ENCODE measurements around the gene HIVEP1.

DNA sequence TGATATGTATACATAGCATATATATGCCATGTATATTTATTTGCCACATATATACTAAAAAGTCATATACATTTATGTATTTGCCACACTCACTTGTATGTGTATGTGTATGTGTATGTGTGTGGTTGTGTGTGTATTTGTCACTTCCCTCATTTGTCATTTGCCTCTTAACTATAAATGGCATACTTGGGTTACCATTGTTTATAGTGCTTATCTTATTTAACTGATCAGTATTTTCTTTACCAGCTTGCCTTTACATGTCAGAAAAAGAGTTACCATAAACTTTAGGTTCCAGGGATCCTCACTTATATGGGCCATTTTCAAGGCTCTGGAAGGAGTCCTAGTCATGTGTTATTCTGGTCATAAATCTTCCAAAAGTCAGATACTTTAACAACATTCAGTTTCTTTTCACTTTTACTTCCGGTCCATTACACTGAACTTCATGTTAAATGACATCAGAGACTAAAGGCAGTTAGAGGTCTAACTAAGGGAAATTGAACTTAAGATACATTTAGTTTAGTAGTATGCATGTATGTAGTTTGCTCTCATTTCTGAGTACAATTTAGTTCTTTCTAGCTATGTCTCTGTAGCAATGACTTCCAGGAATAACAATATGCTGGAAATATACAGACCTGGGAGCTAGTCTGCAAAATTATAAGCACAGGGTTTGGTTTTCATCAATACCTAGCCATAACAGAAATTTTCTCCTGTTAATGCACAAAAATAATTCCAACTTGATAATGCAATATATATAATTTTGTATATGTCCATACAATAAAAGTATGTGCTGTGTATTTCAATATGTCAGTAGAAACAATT lies 33.7 kb upstream of the HIVEP1 start:
- TF ChIP-seq POLR2A (IDR thresholded peaks at IDR 0.05) = no peak
- TF ChIP-seq, protein P1, sequence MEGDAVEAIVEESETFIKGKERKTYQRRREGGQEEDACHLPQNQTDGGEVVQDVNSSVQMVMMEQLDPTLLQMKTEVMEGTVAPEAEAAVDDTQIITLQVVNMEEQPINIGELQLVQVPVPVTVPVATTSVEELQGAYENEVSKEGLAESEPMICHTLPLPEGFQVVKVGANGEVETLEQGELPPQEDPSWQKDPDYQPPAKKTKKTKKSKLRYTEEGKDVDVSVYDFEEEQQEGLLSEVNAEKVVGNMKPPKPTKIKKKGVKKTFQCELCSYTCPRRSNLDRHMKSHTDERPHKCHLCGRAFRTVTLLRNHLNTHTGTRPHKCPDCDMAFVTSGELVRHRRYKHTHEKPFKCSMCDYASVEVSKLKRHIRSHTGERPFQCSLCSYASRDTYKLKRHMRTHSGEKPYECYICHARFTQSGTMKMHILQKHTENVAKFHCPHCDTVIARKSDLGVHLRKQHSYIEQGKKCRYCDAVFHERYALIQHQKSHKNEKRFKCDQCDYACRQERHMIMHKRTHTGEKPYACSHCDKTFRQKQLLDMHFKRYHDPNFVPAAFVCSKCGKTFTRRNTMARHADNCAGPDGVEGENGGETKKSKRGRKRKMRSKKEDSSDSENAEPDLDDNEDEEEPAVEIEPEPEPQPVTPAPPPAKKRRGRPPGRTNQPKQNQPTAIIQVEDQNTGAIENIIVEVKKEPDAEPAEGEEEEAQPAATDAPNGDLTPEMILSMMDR (IDR thresholded peaks at IDR 0.05) = no peak

All from upper lobe of left lung (tissue), 4 donors.